GM10266 (cell line): ENCODE data around the gene PIGQ.
"Not testable (repeated sequence)": the region's sequence is repeated elsewhere in the genome, so short reads cannot be mapped to it uniquely, and the experiment has no call there.

Experiments used
- DNase-seq: peaks from one replicate; pipeline ENCODE4 v3.0.0; 2012; ENCODE audit errors: extremely low spot score
- TF ChIP-seq, protein P1 (sequence below): IDR thresholded peaks from 2 replicates; pipeline ENCODE4 v1.5.1; 2012; ENCODE audit warnings: mild to moderate bottlenecking, low read depth; ENCODE audit not compliant: control insufficient read depth, insufficient read depth; ENCODE audit errors: missing control alignments

The PIGQ gene

GRCh38 chr16:592518-593306 lies 22.9 kb downstream of the PIGQ start:
- no peak for DNase-seq
- TF ChIP-seq, protein P1, sequence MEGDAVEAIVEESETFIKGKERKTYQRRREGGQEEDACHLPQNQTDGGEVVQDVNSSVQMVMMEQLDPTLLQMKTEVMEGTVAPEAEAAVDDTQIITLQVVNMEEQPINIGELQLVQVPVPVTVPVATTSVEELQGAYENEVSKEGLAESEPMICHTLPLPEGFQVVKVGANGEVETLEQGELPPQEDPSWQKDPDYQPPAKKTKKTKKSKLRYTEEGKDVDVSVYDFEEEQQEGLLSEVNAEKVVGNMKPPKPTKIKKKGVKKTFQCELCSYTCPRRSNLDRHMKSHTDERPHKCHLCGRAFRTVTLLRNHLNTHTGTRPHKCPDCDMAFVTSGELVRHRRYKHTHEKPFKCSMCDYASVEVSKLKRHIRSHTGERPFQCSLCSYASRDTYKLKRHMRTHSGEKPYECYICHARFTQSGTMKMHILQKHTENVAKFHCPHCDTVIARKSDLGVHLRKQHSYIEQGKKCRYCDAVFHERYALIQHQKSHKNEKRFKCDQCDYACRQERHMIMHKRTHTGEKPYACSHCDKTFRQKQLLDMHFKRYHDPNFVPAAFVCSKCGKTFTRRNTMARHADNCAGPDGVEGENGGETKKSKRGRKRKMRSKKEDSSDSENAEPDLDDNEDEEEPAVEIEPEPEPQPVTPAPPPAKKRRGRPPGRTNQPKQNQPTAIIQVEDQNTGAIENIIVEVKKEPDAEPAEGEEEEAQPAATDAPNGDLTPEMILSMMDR, result no peak

DNA sequence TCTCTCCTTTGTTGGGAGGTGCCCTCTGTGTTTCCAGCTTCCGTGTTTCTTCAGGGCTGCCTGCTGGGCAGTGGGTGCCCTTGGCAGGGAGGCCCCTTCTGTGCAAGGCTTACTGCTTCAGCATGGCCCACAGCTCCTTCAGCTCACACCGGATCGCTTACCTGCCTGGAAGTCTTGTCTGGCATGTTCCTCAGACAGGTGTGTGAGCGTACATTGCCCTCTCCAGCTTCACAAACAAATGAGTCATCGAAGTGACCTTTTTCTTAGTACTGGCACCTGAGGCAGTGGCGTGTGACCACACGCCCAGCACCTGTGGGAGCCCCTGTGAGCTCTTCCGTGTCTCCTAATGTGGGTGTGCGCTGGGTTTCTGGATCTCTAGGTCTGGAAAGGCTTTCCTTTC lies 23.6 kb downstream of the PIGQ start:
- TF ChIP-seq, protein P1, result no peak
- no peak for DNase-seq

DNA sequence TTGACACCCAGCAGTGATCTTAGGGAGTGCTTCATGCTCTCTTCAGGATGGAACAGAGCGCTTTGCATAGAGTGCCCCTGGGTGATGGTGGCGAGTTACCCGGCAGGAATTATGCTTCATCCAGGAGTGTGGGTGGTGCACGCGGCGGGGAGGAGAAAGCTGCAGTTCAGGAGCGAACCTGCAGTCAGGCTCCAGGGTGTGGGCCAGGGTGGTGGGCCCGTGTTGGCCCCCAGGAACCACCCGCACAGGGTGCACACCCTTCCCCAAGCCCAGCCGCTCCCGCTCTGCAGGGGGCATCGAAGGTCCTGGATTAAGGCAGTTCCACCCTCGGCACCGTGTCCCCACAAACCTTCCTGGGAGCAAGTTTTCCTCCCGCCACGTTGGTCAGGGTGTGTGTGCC lies 24.0 kb downstream of the PIGQ start:
- TF ChIP-seq, protein P1, result no peak
- DNase-seq, result no peak

DNA sequence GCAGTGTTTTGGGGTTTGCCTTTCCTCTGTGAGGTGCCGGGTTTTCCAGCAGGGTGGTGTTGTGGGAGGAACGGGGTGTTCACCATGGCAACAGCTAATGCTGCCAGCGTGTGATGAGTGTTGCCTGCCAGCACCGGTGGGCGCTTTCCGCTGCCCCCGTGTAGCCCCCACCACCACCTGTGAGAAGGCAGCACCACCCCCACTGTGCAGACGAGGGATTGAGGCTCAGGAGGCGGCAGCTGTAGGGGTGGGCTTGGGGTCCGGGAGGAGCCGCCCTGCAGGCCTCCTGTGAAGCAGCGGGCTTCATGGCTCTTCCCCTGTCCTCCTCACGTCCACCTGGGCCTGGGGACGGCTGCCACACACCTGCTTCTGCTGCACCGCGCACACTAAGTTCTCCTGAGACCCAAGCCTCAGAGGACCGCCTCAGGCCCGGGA lies 25.3 kb downstream of the PIGQ start:
- no peak for DNase-seq
- TF ChIP-seq, protein P1, result no peak

- no peak for DNase-seq
- TF ChIP-seq, protein P1, result no peak
Measured at GRCh38 chr16:595942-596735, 26.4 kb downstream of the PIGQ start.

- TF ChIP-seq, protein P1, result no peak
- DNase-seq, result no peak
Measured at GRCh38 chr16:596736-597060, 26.9 kb downstream of the PIGQ start.

GRCh38 chr16:597655-598054 lies 27.9 kb downstream of the PIGQ start:
- DNase-seq, result not testable (repeated sequence)
